Ishikawa (cell line): ENCODE results near the gene INAFM2.

Experiments used
- CREB1 ChIP-seq: IDR thresholded peaks from 2 replicates; pipeline ENCODE4 v1.6.1; 2012; ENCODE audit warnings: low read depth
- EGR1 ChIP-seq: IDR thresholded peaks from 2 replicates; pipeline ENCODE4 v1.6.1; 2012
- EP300 ChIP-seq: IDR thresholded peaks from 2 replicates; pipeline ENCODE4 v1.6.1; 2012; ENCODE audit warnings: borderline replicate concordance
- TAF1 ChIP-seq: IDR thresholded peaks from 2 replicates; pipeline ENCODE4 v1.6.1; 2012; ENCODE audit warnings: low read depth, mild to moderate bottlenecking
- YY1 ChIP-seq: IDR thresholded peaks from 2 replicates; pipeline ENCODE4 v1.6.1; 2012; ENCODE audit warnings: low read depth

DNA sequence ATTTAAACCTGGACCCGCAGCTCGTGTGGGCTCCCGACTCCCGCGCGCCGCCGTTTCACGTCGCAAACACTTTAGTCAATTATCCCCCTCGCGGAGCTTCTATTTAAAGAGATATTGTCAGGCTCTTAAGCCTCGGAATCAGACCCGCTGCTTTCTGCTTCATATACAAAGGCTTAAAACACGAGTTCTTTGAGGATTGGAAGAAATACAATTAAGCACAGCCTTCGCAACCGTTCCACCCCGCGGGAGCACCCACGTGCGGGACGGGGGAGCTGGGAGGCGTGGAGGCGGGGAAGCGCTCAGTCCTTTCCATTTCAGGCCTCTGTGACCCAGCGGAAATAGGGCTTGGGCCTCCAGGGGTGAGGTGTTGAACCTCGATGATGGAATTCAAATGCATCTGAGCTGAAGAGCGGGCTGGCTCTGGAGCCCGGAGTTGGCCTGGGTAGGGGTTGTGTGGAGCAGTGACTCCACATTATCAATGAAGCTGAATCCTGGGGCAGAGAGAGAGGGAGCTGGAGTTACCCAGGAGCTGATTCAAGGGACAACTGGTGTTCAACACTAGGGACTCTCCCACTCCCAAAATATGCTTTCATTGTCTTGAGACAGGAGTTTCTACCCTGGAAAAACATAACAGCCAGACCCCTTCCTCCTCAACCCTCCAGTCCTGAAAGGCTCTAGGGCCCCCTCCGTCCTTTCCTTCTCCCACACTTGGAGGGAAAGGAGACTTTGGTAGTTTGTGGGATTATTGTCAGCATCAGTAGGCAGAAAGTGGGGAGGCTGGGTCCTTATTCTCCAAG lies 43.0 kb upstream of the INAFM2 start:
- no peak for TF ChIP-seq EGR1
- TF ChIP-seq YY1 = no peak
- no peak for TF ChIP-seq EP300
- no peak for TF ChIP-seq TAF1
- no peak for TF ChIP-seq CREB1
